Daoy (cell line): Measurements from ENCODE around the gene ADAMTS3. TPM values are rescaled to one million over a fixed set of nuclear protein-coding genes. Genes with fewer than 3 reads are reported as not detected.
A peak's percentile ranks its signal among the peaks of the same experiment; 100 is the strongest.
"Not testable (repeated sequence)": the region's sequence is repeated elsewhere in the genome, so short reads cannot be mapped to it uniquely, and the experiment has no call there.

Experiments used
- DNase-seq: peaks from one replicate; pipeline ENCODE4 v3.0.0-alpha.2; 2015; ENCODE audit warnings: low read depth
- total RNA-seq: library from RNA; depleted of rRNA; stranded (reverse); fragments of >200 nt; shearing (Covaris generic); gene quantifications from 2 replicates; pipeline ENCODE4 v1.2.3, GENCODE V29; 2014

ADAMTS3 gene
- total RNA-seq, 1 experiment from 2014 or later: 0.57 TPM

DNA sequence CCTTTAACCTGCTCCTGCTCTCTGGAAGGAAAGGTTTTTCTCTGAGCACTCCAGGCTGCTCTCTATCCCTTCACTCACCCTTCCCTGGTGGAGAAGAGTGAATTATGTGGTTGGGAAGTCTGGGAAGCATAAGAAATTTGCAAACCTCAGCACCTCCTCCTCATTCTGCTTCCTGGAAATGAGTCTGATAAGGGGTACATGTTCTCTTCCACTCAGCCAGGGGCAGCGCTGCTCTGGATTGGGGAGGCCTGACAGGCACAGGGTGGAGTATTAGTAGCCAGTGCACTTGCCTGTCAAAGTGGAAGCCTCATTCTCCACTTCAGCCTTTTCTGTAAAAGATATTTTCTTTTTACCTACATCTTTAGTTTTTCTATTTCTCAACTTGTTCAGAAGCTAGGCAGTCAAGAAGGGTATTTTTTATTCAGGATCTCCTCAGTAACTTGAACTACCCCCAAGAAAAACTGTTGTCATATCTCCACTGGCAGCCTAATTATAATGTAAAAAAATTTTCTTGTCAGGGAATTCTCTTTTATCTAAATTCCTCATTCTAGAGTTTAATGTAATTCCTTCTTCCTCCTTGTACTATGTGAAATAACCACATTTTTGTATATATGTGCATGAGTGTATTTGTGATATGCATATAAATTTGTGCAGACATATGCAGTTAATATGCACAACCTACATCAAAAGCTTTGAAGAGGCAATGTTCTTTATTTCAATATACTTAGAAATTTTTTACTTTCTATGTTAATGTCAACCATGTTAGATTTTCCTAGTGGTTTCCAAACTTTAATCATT, 15.3 kb downstream of the ADAMTS3 start:
- DNase-seq: no peak

DNA sequence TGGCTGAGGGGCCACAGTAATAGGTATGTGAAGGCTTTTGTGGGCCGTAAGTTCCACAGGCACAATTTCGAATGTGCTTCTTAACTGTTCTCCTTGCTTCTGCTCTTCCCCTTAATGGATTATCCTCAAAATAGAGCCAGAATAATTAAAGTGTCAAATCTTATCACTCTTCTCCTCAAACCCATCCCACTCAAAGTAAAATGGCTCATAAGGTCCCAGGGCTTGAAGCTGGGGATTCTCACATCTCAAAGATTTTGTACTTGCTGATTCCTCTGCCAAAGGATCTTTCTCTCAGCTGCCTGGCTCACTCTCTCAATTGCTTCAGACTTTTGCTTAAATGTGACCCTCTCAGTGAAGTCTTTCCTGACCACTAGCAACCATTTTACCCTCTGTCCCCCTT, 16.6 kb downstream of the ADAMTS3 start:
- no peak for DNase-seq

DNA sequence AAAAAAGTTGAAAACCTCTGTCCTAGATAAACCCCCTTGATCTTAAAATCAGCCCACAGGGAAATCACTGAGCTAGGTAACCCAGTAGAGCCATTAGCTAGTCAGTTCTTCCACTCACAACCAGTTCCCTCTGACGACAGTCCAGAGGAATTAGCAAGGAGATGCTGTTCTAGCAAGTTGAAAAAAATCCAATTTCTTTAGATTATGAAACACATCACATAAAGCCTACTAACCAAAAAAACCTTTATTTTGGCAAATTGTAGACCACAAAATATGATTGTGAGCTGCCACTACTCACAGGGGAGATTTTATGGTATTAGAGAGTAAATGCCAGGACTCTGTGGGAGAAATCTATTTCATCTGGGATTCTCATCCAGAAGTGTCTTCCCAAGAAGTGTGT, 22.6 kb downstream of the ADAMTS3 start:
- no peak for DNase-seq

DNA sequence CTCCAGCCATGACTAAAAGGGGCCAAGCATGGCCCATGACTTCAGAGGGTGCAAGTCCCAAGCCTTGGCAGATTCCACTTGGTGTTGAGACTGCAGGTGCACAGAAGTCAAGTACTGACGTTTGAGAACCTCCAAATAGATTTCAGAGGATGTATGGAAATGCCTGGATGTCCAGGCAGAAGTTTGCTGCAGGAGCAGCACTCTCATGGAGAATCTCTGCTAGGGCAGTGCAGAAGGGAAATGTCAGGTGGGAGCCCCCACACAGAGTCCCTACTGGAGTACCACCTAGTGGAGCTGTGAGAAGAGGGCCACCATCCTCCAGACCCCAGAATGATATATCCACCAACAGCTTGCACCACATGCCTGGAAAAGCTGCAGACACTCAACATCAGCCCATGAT, 28.3 kb downstream of the ADAMTS3 start:
- not testable (repeated sequence) for DNase-seq

DNA sequence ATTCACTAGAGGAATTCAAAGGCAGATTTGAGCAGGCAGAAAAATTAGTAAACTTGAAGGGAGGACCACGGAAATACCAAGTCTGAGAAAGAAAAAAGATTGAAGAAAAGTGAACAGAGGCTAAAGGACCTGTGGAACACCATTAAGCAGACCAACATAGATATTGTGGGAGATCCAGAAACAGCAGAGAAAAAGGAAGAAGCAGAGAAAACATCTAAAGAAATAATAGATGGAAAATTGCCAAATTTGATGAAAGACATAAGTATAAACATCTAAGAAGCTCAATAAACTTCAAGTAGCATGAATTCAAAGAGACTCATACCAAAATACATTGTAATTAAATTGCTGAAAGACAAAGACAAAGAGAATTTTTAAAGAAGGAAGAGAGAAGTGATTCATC, 31.0 kb downstream of the ADAMTS3 start:
- no peak for DNase-seq

DNA sequence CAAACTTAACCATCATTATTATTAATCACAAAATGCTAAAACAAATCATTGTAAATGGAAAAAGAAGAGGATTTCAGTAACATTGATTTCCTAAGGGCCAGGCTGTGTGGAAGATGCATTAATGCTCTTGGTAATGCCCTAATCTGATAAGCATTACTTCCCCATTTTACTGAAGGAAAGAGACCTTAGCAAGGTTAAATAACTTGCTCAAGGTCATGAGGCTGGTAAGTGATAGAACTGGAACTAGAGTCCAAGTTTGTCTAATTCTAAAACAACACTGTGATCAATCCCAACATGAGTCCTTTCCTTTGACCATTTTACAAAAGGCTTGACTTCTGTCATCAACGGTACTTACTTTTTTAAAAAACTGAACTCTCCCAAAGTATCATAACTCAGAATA, 32.6 kb downstream of the ADAMTS3 start:
- DNase-seq: no peak

DNA sequence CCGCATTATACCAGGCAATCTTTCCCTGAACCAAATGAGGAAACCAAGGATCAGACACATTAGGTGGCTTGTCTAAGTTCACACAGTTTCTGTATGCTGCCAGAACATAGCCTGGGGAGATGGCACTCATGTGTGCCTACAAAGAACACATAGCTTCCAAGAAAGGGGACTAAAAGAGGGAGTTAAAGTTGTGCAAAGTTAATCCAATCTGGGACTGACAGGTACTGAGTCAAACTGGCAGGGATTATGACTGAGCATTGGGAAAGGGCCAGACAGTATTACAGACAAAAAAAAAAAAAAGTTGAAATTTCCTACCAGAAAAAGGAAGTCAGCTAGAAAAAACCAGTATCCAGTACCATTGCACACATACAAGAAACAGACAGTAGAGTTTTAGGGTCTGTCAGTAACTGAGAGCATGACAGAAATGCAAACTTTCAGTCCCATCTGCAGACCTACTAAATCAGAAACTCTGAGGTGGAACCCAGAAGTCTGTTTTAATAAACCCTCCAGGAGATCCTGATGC, 37.2 kb downstream of the ADAMTS3 start:
- no peak for DNase-seq

DNA sequence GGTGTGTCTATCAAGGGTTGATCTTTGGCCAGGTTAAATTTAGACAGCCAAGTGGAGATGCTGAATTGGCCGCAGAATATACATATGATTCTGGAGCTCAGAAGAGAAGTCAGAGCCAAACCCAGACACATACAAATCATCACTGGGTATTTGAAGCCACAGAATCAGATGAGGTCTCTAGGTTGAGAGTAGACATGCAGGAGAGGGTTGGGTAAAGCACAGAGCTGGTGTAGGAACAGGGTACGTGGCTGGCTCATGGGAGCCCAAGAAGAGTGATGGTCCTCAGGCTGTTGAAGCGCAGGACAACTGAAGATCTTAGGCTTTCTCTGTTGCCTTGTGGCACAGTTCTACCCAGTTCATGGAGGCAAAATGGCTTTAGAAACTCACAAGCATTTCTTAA, 37.7 kb downstream of the ADAMTS3 start:
- DNase-seq: no peak

DNA sequence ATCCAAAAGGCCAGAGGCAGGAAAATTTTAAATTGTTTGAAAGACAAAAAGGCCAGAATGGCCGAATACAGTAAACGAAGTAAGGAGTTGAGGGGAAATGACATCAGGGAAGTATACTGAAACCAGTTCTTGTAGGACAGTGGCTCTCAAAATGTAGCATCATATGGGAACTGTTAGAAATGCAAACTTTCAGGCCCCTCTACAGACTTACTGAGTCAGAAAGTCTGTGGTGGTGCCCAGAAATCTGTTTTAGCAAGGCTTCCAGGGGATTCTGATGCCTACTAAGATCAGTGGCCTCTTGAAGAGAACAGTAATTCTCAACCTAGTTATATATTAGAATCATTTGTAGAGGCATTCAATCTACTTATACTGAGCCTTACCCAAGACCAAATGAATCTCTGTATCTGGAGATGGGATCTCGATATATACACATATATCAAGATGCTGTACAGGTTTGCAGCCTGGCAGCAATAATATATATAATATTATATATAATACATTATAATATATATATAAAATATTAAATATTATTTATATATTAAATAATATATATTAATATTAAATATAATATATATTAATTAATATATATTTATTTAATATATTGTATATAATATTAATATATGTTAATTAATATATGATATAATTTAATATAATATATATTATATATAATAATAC, 39.7 kb downstream of the ADAMTS3 start:
- no peak for DNase-seq

DNA sequence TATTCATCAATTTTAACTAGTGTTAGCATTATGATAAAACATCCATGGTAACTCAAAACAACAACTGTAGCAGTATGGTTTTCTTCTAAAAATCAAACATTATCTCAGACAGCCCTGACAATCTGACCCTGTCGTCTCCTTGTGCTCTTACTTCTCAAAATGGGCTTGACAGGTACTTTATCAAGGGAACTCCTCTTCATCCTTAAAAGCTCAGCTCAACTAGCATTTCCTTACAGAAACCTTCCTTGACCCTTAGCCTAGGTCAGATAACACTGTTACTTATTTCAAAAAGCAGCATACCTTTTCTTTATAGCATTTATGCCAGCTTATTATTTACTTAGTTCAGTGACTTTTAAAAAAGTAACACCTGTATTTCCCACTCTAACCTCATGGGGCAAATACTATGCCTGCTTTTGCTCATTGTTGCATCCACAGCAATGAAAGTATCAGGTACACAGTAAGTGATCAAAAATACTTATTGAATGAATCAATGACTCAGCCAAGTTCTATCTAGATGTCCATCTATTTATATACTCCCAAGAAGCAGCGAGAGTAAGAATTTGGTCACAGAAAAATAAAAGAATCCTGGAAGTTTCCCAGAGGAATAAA, 41.9 kb downstream of the ADAMTS3 start:
- no peak for DNase-seq

DNA sequence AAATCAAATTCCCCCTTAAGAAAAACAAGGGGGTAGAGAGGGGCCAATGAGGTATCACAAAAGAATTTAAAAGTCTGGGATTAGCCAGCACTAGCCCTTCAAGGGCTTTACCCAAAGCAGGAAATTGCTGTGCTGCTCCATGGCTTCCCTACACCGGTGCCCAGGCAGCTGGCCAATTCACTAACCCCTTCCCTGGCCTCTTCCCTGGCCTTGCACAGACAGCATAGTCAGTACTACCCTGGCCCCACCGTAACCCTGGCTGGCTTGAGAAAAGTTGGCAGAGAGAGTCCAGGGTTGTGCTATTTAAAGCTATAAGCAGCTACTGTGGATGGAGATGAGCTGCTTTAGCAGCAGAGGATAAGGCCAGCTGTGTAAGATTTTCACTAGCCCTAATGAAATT, 43.1 kb downstream of the ADAMTS3 start:
- DNase-seq: peak; percentile 2

DNA sequence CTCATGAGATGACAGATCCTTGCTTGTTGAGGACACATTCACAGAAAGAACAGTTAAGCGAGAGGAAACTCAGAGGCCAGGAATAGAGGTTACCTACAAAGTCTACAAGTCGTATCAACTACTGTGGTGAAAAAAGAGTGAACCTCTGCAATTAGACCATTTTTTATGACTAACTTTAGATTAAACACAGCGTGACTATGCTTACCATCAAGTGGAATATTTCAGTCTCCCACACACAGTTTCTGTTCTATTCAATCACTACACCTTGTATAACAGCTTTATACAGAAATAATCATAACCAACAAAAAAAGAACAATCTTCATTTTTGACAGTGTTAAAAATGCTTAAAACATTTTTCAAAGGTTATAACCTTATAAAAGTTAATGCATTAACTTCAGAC, 46.6 kb downstream of the ADAMTS3 start:
- no peak for DNase-seq

DNA sequence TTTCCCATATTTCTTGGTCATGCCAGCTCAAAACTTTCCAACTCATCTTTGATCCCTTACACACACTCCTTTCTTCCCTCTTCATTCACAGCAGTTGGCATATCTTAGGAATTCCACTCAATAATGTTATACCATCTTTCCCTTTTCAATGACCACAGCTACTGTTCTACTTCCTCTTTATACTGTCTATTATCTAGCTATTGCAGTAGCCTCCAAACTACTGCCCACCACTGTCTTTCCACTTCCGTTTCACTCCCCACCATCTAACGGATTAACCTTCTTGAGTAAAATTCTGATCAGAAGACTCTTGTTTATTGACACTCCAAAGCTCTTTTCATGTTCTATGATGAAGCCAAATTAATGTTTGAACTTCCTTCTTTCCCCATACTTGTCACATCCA, 55.8 kb downstream of the ADAMTS3 start:
- no peak for DNase-seq

DNA sequence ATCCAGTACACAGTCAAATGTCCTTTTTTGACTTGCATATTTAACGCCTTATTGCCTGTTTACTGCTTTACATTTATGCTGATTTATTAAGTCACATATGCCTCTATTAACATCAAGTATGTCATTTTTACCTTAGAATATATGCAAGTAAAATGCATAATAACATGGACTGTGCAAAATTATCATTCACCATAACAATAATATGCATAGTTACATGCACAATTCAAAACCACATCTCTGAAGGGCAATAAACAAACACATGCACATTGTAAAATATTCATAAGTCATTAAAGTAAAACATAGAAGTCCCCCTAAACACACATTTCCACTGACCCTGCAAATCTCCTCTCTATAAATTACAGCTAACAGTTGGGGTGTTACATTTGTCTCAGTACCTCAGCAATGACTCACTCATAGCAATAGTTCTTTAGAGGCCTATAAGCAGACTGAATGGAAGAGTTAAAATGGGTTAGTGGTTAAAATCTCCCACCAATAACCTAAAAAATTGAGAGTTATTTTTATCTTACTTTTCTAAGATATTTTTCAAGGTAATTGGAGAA, 61.1 kb downstream of the ADAMTS3 start:
- DNase-seq: no peak

DNA sequence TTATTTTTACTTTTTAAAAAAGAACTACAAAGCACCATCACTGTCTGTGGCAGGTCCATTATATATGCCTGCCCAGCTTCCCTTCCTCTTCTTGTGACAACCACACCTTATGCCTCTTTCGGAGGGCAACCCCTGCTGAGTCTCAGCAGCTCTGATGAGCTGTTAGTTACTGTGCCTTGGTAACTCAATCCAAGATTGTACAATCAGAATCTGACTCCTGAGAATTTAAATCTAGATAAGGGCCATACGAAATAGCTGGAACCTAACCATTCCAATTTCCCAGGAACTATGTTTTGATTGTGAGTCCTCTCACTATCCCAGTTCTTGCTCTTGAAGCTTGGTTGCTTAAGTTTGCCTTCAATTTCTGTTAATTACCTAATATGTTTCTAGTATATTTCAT, 61.9 kb downstream of the ADAMTS3 start:
- no peak for DNase-seq

DNA sequence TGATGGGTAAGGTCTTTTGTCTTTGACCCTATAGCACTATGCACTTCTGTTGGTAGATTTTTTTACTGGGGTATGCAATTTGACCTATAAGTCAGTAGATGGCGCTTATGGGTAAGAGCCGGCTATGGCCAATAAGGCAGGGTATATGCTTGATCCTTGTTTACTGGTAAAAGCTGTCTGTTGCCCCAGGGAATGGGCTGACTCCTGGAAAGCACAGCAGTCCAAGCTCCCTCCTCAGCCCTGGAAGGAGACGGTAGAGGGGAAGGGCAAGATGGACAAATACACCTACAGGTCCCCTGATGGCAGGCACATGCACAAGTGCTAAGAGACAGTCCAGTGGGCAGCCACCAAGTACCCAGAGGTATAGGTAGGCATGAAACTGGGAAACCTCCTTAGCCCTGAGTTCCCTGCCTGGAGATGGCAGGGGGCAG, 63.7 kb downstream of the ADAMTS3 start:
- DNase-seq: peak; percentile 2

DNA sequence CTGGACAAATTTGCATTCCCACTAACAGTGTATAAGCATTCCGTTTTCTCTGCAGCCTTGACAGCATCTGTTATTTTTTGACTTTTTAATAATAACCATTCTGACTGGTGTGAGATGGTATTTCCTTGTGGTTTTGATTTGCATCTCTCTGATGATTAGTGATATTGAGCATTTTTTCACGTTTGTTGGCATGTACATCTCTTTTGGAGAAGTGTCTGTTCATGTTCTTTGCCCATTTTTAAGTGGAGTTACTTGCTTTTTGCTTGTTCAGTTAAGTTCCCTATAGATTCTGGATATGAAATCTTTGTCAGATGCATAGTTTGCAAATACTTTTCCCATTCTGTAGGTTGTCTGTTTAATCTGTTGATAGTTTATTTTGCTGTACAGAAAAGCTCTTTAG, 68.8 kb downstream of the ADAMTS3 start:
- no peak for DNase-seq

DNA sequence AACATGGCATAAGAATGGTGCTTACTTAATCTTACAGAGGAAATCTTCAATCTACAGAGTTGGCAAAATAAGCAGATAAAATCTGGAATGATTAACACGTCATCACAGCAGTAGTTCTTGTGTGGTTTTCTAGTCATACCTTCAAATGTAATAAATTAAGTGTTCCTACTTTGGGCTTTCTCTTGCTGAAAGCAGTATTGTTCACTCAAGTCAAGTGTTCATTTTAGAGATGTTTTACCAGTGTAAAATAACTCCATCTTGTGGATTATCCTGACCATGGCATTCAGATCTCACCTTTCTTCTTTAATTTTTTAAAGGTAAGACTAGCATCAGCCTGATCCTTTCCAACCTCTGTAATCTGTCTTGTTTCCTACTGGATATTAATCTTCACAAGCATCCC, 72.9 kb downstream of the ADAMTS3 start:
- DNase-seq: no peak

DNA sequence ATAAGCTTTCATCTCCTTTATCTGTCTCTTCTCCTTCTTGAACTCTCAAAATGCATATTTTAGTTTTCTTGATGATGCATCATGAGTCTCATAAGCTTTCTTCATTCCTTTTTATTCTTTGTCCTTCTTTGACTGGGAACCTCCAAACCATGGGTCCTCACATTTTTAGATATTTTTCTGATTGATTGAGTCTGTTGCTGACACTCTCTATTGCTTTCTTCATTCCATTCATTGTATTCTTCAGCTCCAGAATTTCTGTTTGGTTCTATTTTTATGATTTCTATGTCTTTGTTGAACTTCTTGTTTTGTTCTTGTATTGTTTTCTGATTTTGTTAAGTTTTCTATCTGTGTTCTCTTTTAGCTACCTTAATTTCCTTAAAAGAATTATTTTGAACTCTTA, 74.9 kb downstream of the ADAMTS3 start:
- no peak for DNase-seq

DNA sequence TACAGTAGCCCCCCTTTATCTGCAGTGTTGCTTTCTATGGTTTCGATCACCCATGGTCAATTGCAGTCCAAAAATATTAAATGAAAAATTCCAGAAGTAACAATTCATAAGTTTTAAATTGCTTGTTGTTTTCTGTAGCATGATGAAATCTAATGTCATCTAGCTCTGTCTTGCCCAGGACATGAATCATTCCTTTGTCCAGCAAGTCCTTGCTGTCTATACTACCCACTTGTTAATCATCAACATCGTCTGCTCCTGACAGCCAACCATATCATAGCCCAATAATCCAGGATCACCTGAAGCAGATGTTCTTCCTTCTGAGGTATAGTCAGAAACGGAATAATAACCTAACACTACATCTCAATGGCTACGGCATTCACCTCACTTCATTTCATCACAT, 79.8 kb downstream of the ADAMTS3 start:
- DNase-seq: no peak

DNA sequence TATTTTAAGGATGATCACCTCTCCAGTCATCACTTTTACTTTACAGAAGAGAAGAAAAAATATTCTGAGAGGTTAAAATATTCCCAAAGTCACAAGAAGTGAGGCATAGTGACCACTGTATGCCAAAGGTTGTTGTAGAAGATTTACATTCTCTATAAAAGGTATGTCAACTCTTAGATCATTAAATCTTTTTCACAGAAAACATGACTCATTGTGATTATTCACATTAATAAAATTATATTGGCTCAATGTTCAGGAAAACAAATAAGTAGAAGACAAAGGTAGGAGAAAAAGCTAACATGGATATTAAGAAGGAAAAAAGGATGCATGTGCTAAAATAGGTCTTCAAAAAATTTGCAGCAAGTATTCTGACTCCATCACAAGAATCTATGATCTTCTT, 82.0 kb downstream of the ADAMTS3 start:
- DNase-seq: no peak

DNA sequence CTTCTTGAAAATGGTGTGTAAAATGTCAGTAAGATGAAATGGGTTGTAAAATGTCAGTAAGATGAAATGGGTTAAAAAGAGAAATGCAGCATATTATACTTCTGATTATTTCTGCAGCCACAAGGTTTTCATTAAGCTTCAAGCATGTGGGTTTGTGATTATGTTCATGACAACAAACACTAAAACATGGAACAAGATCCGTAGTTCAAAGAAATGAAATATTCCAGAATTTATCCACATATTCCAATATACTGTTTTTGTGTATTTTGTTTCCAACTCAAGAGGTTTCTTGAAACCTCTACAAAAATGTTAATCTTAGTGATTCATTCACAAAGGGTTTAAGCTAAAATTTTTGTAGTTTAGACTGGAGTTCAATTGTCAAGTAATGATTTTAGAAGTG, 84.0 kb downstream of the ADAMTS3 start:
- no peak for DNase-seq
